Measurements from ENCODE around the gene CLASP2. TPM values are rescaled to one million over a fixed set of nuclear protein-coding genes. Genes with fewer than 3 reads are reported as not detected.

Gene CLASP2
- total RNA-seq, 1 donor, result 56.7 TPM

GRCh38 chr3:33746416-33747116, 28.5 kb upstream of the CLASP2 start:
- no peak overlapping the region for H3K4me3 ChIP-seq (ENCODE audit: low read depth, low read length)
- TF ChIP-seq CTCF (IDR thresholded peaks at IDR 0.05; ENCODE audit: insufficient read depth, low read length), result no peak
- DNase-seq (ENCODE audit: low read depth), result no peak

- DNase-seq (ENCODE audit: low read depth), result no peak
- TF ChIP-seq CTCF (IDR thresholded peaks at IDR 0.05; ENCODE audit: insufficient read depth, low read length), result no peak
- H3K4me3 ChIP-seq (ENCODE audit: low read depth, low read length), result no peak overlapping the region
Measured at GRCh38 chr3:33737146-33737545, 19.1 kb upstream of the CLASP2 start.

GRCh38 chr3:33732394-33732793, 14.3 kb upstream of the CLASP2 start:
- peak; percentile 42 for TF ChIP-seq CTCF (IDR thresholded peaks at IDR 0.05; ENCODE audit: insufficient read depth, low read length)

GRCh38 chr3:33729993-33730392, 11.9 kb upstream of the CLASP2 start:
- no peak for DNase-seq (ENCODE audit: low read depth)
- no peak for TF ChIP-seq CTCF (IDR thresholded peaks at IDR 0.05; ENCODE audit: insufficient read depth, low read length)
- H3K4me3 ChIP-seq (ENCODE audit: low read depth, low read length), result no peak overlapping the region

More at GRCh38 chr3:33732394-33732793, 14.3 kb upstream of the CLASP2 start:
- no peak for DNase-seq (ENCODE audit: low read depth)
- H3K4me3 ChIP-seq (ENCODE audit: low read depth, low read length), result no peak overlapping the region

GRCh38 chr3:33724256-33724655, 6.2 kb upstream of the CLASP2 start:
- no peak overlapping the region for H3K4me3 ChIP-seq (ENCODE audit: low read depth, low read length)
- DNase-seq (ENCODE audit: low read depth), result no peak
- no peak for TF ChIP-seq CTCF (IDR thresholded peaks at IDR 0.05; ENCODE audit: insufficient read depth, low read length)

GRCh38 chr3:33722626-33723370, 4.7 kb upstream of the CLASP2 start:
- no peak overlapping the region for H3K4me3 ChIP-seq (ENCODE audit: low read depth, low read length)
- DNase-seq (ENCODE audit: low read depth), result peak; percentile 71
- no peak for TF ChIP-seq CTCF (IDR thresholded peaks at IDR 0.05; ENCODE audit: insufficient read depth, low read length)
